Activated CD8-positive, alpha-beta T cell treated with anti-CD3 and anti-CD28 coated beads for 36 hours (primary cell): ENCODE results near the gene IQSEC2. TPM values are rescaled to one million over a fixed set of nuclear protein-coding genes. Genes with fewer than 3 reads are reported as not detected.

Experiments used
- ATAC-seq: fragments of 200-7000 bp; cut with Tn5 transposase; one replicate; pipeline ENCODE4 v1.10.0; 2021; ENCODE audit warnings: mild to moderate bottlenecking, moderate library complexity
- CTCF ChIA-PET: fragments of 350-600 bp; sonication (Branson Sonifier 250); formaldehyde crosslinking; loops from one replicate; lab custom pipeline; 2021; ENCODE audit warnings: antibody characterized with exemption; lab: Charles Lee
- POLR2A ChIA-PET: fragments of 350-600 bp; sonication (Branson Sonifier 250); formaldehyde crosslinking; loops from one replicate; lab custom pipeline; 2021; ENCODE audit warnings: antibody characterized with exemption; lab: Charles Lee
- DNase-seq: peaks from one replicate; pipeline ENCODE4 v3.0.0-alpha.2; 2020
- H3K27ac Mint-ChIP-seq: one replicate; pipeline ENCODE4 v1.8.0; 2021; ENCODE audit warnings: mild to moderate bottlenecking, mixed read lengths
- H3K27me3 Mint-ChIP-seq: one replicate; pipeline ENCODE4 v1.8.0; 2021; ENCODE audit warnings: mixed read lengths
- H3K36me3 Mint-ChIP-seq: one replicate; pipeline ENCODE4 v1.8.0; 2021; ENCODE audit warnings: low read depth, mixed read lengths
- H3K4me1 Mint-ChIP-seq: one replicate; pipeline ENCODE4 v1.8.0; 2021; ENCODE audit warnings: low read depth, mixed read lengths
- H3K4me3 Mint-ChIP-seq: one replicate; pipeline ENCODE4 v1.8.0; 2021; ENCODE audit warnings: mild to moderate bottlenecking, moderate library complexity, mixed read lengths
- H3K9me3 Mint-ChIP-seq: one replicate; pipeline ENCODE4 v1.8.0; 2021; ENCODE audit warnings: mixed read lengths
- intact Hi-C: fragments of 100-400 bp; cut with micrococcal nuclease; formaldehyde crosslinking; loops from one replicate; pipeline ENCODE4 v1.10.0; 2022
- total RNA-seq, 2 experiments: library from RNA; stranded (reverse); gene quantifications; one replicate each; pipeline ENCODE4 v1.2.3, GENCODE V29; 2021
- TF ChIP-seq, protein P1 (sequence below): fragments of 200-600 bp; IDR thresholded peaks from one replicate; pipeline ENCODE4 v1.8.0; 2022; ENCODE audit warnings: antibody characterized with exemption, mild to moderate bottlenecking

Gene IQSEC2
- total RNA-seq, 2 experiments from 2014 or later = 0.05 to 0.07 TPM

DNA sequence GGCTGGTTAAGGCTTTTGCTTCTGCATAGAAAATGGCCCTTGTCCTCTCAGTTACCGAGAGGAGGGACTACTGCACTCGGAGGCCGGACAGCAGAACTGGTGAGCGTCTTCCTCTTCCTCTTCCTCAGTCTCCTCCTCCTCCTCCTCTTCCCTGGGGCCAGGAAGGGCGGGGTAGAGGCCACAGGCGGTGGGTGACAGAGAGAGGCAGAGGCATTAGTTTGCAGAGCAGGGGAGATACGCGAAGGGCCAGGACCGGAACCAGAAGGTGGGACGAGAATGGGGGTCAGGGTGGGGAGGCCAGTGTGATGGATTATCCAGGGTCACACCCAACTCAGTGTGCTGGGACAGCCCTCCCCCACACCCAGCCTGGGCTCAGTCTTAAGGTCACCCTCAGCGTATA, 14.5 kb downstream of the IQSEC2 start:
- ChIA-PET POLR2A (no interaction called here), CTCF (no interaction called here)
- H3K9me3 Mint-ChIP-seq = no peaks in the 10 kb centered on the region
- H3K27me3 Mint-ChIP-seq = no peaks in the 10 kb centered on the region
- peaks cover 28% of the 10 kb centered on the region for H3K4me1 Mint-ChIP-seq
- no peaks in the 10 kb centered on the region for H3K36me3 Mint-ChIP-seq
- intact Hi-C loops = no loop called here
- no peak for DNase-seq
- H3K27ac Mint-ChIP-seq = no peak overlapping the region
- no peak for ATAC-seq
- no peak overlapping the region for H3K4me3 Mint-ChIP-seq
- TF ChIP-seq, protein P1, sequence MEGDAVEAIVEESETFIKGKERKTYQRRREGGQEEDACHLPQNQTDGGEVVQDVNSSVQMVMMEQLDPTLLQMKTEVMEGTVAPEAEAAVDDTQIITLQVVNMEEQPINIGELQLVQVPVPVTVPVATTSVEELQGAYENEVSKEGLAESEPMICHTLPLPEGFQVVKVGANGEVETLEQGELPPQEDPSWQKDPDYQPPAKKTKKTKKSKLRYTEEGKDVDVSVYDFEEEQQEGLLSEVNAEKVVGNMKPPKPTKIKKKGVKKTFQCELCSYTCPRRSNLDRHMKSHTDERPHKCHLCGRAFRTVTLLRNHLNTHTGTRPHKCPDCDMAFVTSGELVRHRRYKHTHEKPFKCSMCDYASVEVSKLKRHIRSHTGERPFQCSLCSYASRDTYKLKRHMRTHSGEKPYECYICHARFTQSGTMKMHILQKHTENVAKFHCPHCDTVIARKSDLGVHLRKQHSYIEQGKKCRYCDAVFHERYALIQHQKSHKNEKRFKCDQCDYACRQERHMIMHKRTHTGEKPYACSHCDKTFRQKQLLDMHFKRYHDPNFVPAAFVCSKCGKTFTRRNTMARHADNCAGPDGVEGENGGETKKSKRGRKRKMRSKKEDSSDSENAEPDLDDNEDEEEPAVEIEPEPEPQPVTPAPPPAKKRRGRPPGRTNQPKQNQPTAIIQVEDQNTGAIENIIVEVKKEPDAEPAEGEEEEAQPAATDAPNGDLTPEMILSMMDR = no peak

DNA sequence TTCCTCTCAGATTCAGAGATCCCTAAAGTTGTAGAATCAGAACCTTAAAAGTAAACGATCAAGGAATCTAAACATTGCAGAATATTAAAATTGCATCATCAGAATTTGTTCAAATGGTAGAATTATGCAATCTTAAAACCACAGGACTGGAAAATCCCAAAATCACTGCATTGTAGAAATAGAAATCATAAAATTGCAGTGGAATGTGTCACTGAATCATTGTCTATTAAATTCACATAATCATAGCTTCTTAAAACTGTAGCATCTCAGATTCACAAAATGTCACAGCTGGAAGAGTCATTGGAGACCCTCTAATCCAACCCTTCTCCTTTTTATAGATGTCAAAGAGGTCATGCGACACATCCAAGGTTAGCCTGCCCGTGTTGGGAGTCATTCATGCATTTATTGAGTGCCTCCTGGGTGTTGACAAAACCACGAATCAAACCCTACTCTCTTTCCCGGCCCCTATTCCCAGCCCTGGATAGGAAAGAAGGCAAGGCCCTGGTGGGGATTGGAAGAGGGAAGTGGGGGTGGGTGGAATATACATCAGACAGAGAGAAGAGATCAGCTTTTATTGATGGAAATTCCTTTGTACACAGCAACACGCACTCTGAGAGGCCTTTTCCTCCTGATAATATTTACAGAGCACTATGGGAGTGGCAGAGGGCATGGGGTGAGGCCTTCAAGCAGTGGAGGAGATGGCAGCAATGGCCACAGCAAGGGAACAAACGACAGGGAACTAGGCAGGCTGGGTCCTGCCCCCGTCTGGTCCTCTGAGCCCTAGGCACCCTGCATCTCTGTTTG, 15.4 kb downstream of the IQSEC2 start:
- no peak for DNase-seq
- Mint-ChIP-seq H3K4me3 (no peak overlapping the region), H3K9me3 (no peaks in the 10 kb centered on the region), H3K36me3 (no peaks in the 10 kb centered on the region), H3K4me1 (peaks cover 33% of the 10 kb centered on the region), H3K27me3 (no peaks in the 10 kb centered on the region), H3K27ac (no peak overlapping the region)
- CTCF ChIA-PET = interaction anchor here (1.0 to 1.2 kb wide), 2 partner anchors 18 to 48 kb away, joined by 4 read pairs; no protein-coding TSS in a partner anchor
- POLR2A ChIA-PET = no interaction called here
- no peak for ATAC-seq
- intact Hi-C loops = no loop called here
- TF ChIP-seq, protein P1 = no peak

DNA sequence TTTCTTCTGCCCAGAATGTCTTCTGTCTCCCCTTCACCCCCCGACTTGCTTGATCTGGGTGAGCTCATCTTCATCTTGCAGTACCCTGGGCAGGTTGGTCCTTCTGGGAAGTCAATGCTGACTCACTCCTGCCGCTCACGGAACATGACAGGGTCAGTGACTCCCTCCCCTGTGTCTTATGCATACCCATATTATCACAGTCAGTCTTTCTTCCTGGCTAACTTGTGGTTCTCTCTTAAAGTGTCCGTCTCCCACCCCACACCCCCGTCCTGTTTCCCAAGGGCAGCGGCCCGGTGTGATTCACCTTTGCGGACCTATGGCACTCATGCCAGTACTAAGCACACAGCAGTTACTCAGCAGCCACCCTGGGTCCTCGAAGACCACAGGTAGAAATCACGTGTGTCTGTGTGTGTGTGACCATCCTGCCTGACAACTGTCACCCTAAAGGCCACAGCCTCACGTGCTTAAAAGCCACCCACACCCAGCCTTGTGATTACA, 17.7 kb downstream of the IQSEC2 start:
- intact Hi-C loops = no loop called here
- Mint-ChIP-seq H3K27ac (peak overlapping the region; percentile 35), H3K9me3 (no peaks in the 10 kb centered on the region), H3K4me3 (no peak overlapping the region), H3K36me3 (no peaks in the 10 kb centered on the region), H3K27me3 (no peaks in the 10 kb centered on the region), H3K4me1 (peaks cover 33% of the 10 kb centered on the region)
- TF ChIP-seq, protein P1 = no peak
- ChIA-PET CTCF (interaction anchor here (1.4 to 1.8 kb wide), 2 partner anchors 20 to 182 kb away, joined by 4 to 9 read pairs; no protein-coding TSS in a partner anchor), POLR2A (no interaction called here)
- ATAC-seq = peak; percentile 86
- DNase-seq = peak; percentile 82

DNA sequence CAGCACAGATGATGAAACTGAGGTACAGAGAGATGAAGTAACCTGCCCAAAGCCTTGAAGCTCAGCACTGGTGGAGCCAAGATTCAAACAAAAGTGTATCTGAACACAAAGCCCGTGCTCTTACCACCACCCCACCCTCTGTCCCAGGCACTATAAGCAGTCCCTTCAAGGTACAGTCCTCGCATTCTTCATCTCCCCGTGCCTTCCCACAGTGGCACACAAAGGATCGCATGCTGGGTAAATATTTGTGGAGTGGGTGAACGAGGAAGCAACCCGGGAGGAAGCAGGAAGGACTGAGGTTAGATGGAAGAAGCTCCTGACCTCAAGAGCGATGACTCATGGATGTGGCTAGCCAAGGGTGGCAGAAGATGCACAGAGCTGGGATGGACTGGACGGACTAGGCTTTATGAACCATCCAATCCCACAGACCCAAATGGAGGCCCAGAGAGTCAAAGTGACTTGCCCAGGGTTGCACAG, 18.4 kb downstream of the IQSEC2 start:
- no peak overlapping the region for H3K4me3 Mint-ChIP-seq
- POLR2A ChIA-PET = no interaction called here
- DNase-seq = peak; percentile 34

More for the DNA sequence above, 18.4 kb downstream of the IQSEC2 start:
- TF ChIP-seq, protein P1 = no peak
- H3K27me3 Mint-ChIP-seq = no peaks in the 10 kb centered on the region
- CTCF ChIA-PET = interaction anchor here (1.0 to 1.8 kb wide), 3 partner anchors 21 to 183 kb away, joined by 3 to 9 read pairs (median 4); no protein-coding TSS in a partner anchor
- intact Hi-C loops = no loop called here
- H3K4me1 Mint-ChIP-seq = peaks cover 33% of the 10 kb centered on the region
- H3K27ac Mint-ChIP-seq = no peak overlapping the region
- H3K9me3 Mint-ChIP-seq = no peaks in the 10 kb centered on the region
- no peaks in the 10 kb centered on the region for H3K36me3 Mint-ChIP-seq
- ATAC-seq = peak; percentile 45
